ENCODE data around the gene SMIM24.

DNA sequence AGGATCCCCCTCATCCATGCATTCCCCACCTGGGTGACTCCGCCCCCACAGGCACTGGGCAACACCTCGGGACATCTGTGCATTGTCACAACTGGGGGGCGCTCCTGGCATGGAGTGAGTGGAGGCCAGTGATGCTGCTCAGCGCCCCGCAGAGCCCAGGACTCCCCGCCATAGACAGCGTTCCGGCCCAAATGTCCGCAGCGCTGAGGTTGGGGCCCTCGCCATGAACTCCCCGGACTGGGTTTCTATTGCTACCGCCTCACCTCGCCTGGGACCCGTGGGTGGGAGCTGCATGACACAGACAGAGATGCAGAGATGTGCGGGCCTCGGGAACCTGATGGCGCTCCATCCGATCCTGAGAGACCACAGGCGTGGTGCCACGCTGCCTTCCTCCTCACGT is 30.4 kb upstream of the SMIM24 start:
- TF ChIP-seq, protein P1, sequence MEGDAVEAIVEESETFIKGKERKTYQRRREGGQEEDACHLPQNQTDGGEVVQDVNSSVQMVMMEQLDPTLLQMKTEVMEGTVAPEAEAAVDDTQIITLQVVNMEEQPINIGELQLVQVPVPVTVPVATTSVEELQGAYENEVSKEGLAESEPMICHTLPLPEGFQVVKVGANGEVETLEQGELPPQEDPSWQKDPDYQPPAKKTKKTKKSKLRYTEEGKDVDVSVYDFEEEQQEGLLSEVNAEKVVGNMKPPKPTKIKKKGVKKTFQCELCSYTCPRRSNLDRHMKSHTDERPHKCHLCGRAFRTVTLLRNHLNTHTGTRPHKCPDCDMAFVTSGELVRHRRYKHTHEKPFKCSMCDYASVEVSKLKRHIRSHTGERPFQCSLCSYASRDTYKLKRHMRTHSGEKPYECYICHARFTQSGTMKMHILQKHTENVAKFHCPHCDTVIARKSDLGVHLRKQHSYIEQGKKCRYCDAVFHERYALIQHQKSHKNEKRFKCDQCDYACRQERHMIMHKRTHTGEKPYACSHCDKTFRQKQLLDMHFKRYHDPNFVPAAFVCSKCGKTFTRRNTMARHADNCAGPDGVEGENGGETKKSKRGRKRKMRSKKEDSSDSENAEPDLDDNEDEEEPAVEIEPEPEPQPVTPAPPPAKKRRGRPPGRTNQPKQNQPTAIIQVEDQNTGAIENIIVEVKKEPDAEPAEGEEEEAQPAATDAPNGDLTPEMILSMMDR (IDR thresholded peaks at IDR 0.05; ENCODE audit: low read length) = no peak
- TF ChIP-seq EZH2 (optimal IDR thresholded peaks at IDR 0.05; ENCODE audit: low read depth, low read length) = no peak
